ENCODE measurements around the gene TGFBR1. TPM values are rescaled to one million over a fixed set of nuclear protein-coding genes. Genes with fewer than 3 reads are reported as not detected.

The TGFBR1 gene
- 10 to 100 TPM; 14.6 to 19.6 (median 17.0) TPM for total RNA-seq

- H3K4me1 Mint-ChIP-seq (ENCODE audit: low read depth): peaks cover 59% of the 10 kb centered on the region
- no peaks in the 10 kb centered on the region for H3K27me3 Mint-ChIP-seq (ENCODE audit: low read depth)
- peak; percentile 94 for ATAC-seq
- DNase-seq: peak; percentile 90
- H3K9me3 Mint-ChIP-seq: peaks cover 3% of the 10 kb centered on the region
- H3K36me3 Mint-ChIP-seq (ENCODE audit: insufficient read depth): no peaks in the 10 kb centered on the region
- H3K4me3 Mint-ChIP-seq: peak within 1 kb of the TSS; percentile 93
These were observed at the start of gene TGFBR1 for GRCh38 chr9:99104459-99105151. Gene TGFBR1 (plus strand): TSS chr9:99105113. CDS start chr9:99105206, 93 bp downstream.

- H3K9me3 Mint-ChIP-seq: no peaks in the 10 kb centered on the region
- H3K4me3 Mint-ChIP-seq: no peak overlapping the region
- H3K36me3 Mint-ChIP-seq (ENCODE audit: insufficient read depth): no peaks in the 10 kb centered on the region
- DNase-seq: no peak
- no peaks in the 10 kb centered on the region for H3K27me3 Mint-ChIP-seq (ENCODE audit: low read depth)
- no peak for ATAC-seq
- peaks cover 75% of the 10 kb centered on the region for H3K4me1 Mint-ChIP-seq (ENCODE audit: low read depth)
These were observed 49.5 kb upstream of the TGFBR1 start for GRCh38 chr9:99055384-99055783.

GRCh38 chr9:99056186-99056585 is 48.7 kb upstream of the TGFBR1 start:
- H3K27me3 Mint-ChIP-seq (ENCODE audit: low read depth): no peaks in the 10 kb centered on the region
- DNase-seq (no peak), ATAC-seq (no peak)
- H3K9me3 Mint-ChIP-seq: no peaks in the 10 kb centered on the region
- H3K4me3 Mint-ChIP-seq: no peak overlapping the region
- H3K36me3 Mint-ChIP-seq (ENCODE audit: insufficient read depth): no peaks in the 10 kb centered on the region
- peaks cover 80% of the 10 kb centered on the region for H3K4me1 Mint-ChIP-seq (ENCODE audit: low read depth)

- Mint-ChIP-seq H3K36me3 (ENCODE audit: insufficient read depth) (no peaks in the 10 kb centered on the region), H3K27me3 (ENCODE audit: low read depth) (no peaks in the 10 kb centered on the region), H3K4me3 (peak overlapping the region; percentile 76), H3K9me3 (no peaks in the 10 kb centered on the region), H3K4me1 (ENCODE audit: low read depth) (peaks cover 86% of the 10 kb centered on the region)
- DNase-seq (no peak), ATAC-seq (peak; percentile 68 to 75)
These were observed 47.8 kb upstream of the TGFBR1 start for GRCh38 chr9:99056886-99057664.

GRCh38 chr9:99057665-99058625 is 47.0 kb upstream of the TGFBR1 start:
- ATAC-seq: peak; percentile 60 to 73
- peak; percentile 41 for DNase-seq
- Mint-ChIP-seq H3K9me3 (no peaks in the 10 kb centered on the region), H3K4me3 (peak overlapping the region; percentile 76), H3K4me1 (ENCODE audit: low read depth) (peaks cover 82% of the 10 kb centered on the region), H3K27me3 (ENCODE audit: low read depth) (no peaks in the 10 kb centered on the region), H3K36me3 (ENCODE audit: insufficient read depth) (no peaks in the 10 kb centered on the region)

- peaks cover 77% of the 10 kb centered on the region for H3K4me1 Mint-ChIP-seq (ENCODE audit: low read depth)
- H3K36me3 Mint-ChIP-seq (ENCODE audit: insufficient read depth): no peaks in the 10 kb centered on the region
- no peak for DNase-seq
- ATAC-seq: peak; percentile 53 to 56
- H3K27me3 Mint-ChIP-seq (ENCODE audit: low read depth): no peaks in the 10 kb centered on the region
- H3K9me3 Mint-ChIP-seq: no peaks in the 10 kb centered on the region
- peak overlapping the region; percentile 76 for H3K4me3 Mint-ChIP-seq
These were observed 45.7 kb upstream of the TGFBR1 start for GRCh38 chr9:99058964-99059921.

GRCh38 chr9:99060621-99061020 is 44.3 kb upstream of the TGFBR1 start:
- no peaks in the 10 kb centered on the region for H3K36me3 Mint-ChIP-seq (ENCODE audit: insufficient read depth)

GRCh38 chr9:99062549-99062948 is 42.4 kb upstream of the TGFBR1 start:
- H3K4me3 Mint-ChIP-seq: no peak overlapping the region
- no peak for DNase-seq

More at GRCh38 chr9:99060621-99061020, 44.3 kb upstream of the TGFBR1 start:
- peaks cover 76% of the 10 kb centered on the region for H3K4me1 Mint-ChIP-seq (ENCODE audit: low read depth)
- no peak for DNase-seq
- H3K4me3 Mint-ChIP-seq: no peak overlapping the region
- no peaks in the 10 kb centered on the region for H3K27me3 Mint-ChIP-seq (ENCODE audit: low read depth)
- no peaks in the 10 kb centered on the region for H3K9me3 Mint-ChIP-seq
- no peak for ATAC-seq

GRCh38 chr9:99063522-99063921 is 41.4 kb upstream of the TGFBR1 start:
- Mint-ChIP-seq H3K27me3 (ENCODE audit: low read depth) (no peaks in the 10 kb centered on the region), H3K36me3 (ENCODE audit: insufficient read depth) (no peaks in the 10 kb centered on the region), H3K4me1 (ENCODE audit: low read depth) (peaks cover 53% of the 10 kb centered on the region), H3K9me3 (no peaks in the 10 kb centered on the region), H3K4me3 (no peak overlapping the region)
- DNase-seq (no peak), ATAC-seq (no peak)

More at GRCh38 chr9:99062549-99062948, 42.4 kb upstream of the TGFBR1 start:
- Mint-ChIP-seq H3K9me3 (no peaks in the 10 kb centered on the region), H3K4me1 (ENCODE audit: low read depth) (peaks cover 59% of the 10 kb centered on the region), H3K36me3 (ENCODE audit: insufficient read depth) (no peaks in the 10 kb centered on the region), H3K27me3 (ENCODE audit: low read depth) (no peaks in the 10 kb centered on the region)
- ATAC-seq: no peak

- ATAC-seq (no peak), DNase-seq (no peak)
- peaks cover 57% of the 10 kb centered on the region for H3K4me1 Mint-ChIP-seq (ENCODE audit: low read depth)
- H3K4me3 Mint-ChIP-seq: no peak overlapping the region
- no peaks in the 10 kb centered on the region for H3K27me3 Mint-ChIP-seq (ENCODE audit: low read depth)
- H3K9me3 Mint-ChIP-seq: no peaks in the 10 kb centered on the region
- no peaks in the 10 kb centered on the region for H3K36me3 Mint-ChIP-seq (ENCODE audit: insufficient read depth)
These were observed 38.3 kb upstream of the TGFBR1 start for GRCh38 chr9:99066571-99066970.

- peak in 1 of 2 donors; percentile 32 for ATAC-seq
- no peak overlapping the region for H3K4me3 Mint-ChIP-seq
- H3K36me3 Mint-ChIP-seq (ENCODE audit: insufficient read depth): no peaks in the 10 kb centered on the region
- H3K27me3 Mint-ChIP-seq (ENCODE audit: low read depth): no peaks in the 10 kb centered on the region
- peaks cover 50% of the 10 kb centered on the region for H3K4me1 Mint-ChIP-seq (ENCODE audit: low read depth)
- no peaks in the 10 kb centered on the region for H3K9me3 Mint-ChIP-seq
- DNase-seq: no peak
These were observed 35.8 kb upstream of the TGFBR1 start for GRCh38 chr9:99069075-99069474.

GRCh38 chr9:99069546-99069945 is 35.4 kb upstream of the TGFBR1 start:
- H3K36me3 Mint-ChIP-seq (ENCODE audit: insufficient read depth): no peaks in the 10 kb centered on the region
- no peak overlapping the region for H3K4me3 Mint-ChIP-seq
- H3K9me3 Mint-ChIP-seq: no peaks in the 10 kb centered on the region
- DNase-seq (no peak), ATAC-seq (no peak)
- H3K4me1 Mint-ChIP-seq (ENCODE audit: low read depth): peaks cover 47% of the 10 kb centered on the region
- H3K27me3 Mint-ChIP-seq (ENCODE audit: low read depth): no peaks in the 10 kb centered on the region

GRCh38 chr9:99070681-99071080 is 34.2 kb upstream of the TGFBR1 start:
- no peaks in the 10 kb centered on the region for H3K36me3 Mint-ChIP-seq (ENCODE audit: insufficient read depth)
- H3K9me3 Mint-ChIP-seq: no peaks in the 10 kb centered on the region
- peaks cover 49% of the 10 kb centered on the region for H3K4me1 Mint-ChIP-seq (ENCODE audit: low read depth)
- no peak for ATAC-seq
- H3K27me3 Mint-ChIP-seq (ENCODE audit: low read depth): no peaks in the 10 kb centered on the region
- DNase-seq: no peak
- H3K4me3 Mint-ChIP-seq: no peak overlapping the region

Measured in activated T-cell treated with anti-CD3 and anti-CD28 coated beads, Interleukin-2, amount 50 U/mL, for 4 hours (primary cell).